ENCODE data around the gene C1QTNF9B. TPM values are rescaled to one million over a fixed set of nuclear protein-coding genes. Genes with fewer than 3 reads are reported as not detected.
"Not testable (repeated sequence)": the region's sequence is repeated elsewhere in the genome, so short reads cannot be mapped to it uniquely, and the experiment has no call there.

C1QTNF9B gene
- polyA plus RNA-seq (ENCODE audit: insufficient read length in 4 of 4), result 1 to 10 TPM in 1 of 4 donors, under 1 TPM in 2, not detected in 1; 0.32 to 1.5 (median 0.85) TPM

DNA sequence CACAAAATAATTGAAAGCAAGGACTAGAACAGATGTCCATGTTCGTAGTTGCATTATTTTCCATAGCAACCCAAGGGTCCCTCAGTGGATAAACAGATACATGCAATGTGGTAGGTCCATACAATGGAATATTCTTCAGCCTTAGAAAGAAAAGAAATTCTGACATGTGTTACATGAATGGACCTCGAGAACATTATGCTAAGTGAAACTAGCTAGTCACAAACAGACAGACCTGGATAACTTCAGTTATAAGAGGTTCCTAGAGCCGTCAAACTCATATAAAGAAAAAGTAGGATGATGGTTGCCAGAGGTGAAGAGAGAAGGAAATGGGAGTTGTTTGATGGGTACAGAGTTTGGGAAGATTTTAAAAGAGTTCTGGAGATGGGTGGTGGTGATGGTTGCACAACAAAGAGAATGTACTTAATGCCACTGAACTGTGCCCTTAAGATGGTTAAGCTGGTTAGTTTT lies at the start of gene C1QTNF9B:
TSS of gene C1QTNF9B (minus strand) at position 51 of the 468 bp plus-strand sequence.
- DNase-seq (ENCODE audit: low read depth in 4 of 4, low spot score in 2 of 4), result not testable (repeated sequence)

DNA sequence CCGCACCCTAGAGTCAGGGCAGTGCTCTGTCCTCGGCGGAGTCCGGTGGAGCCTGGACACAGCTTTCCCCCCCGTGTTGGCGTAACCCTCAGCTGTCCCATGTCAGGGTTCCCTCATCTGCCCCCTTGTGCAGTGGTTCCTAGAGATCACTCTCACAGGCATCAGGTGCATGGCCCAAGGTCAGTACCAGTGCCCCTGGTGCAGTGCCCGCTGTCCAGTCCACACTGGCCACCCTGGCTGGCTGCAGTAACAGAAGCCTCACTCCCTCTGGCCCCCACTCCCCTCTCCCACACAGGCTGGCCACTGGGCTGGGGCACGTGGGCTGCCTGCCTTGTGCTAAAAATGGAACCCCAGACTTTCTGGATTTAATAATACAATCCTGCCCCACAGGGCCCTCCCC lies 49.6 kb upstream of the C1QTNF9B start:
- no peak for DNase-seq (ENCODE audit: low read depth in 4 of 4, low spot score in 2 of 4)

GRCh38 chr13:23946067-23946466 lies 48.8 kb upstream of the C1QTNF9B start:
- DNase-seq (ENCODE audit: low read depth in 4 of 4, low spot score in 2 of 4), result no peak

DNA sequence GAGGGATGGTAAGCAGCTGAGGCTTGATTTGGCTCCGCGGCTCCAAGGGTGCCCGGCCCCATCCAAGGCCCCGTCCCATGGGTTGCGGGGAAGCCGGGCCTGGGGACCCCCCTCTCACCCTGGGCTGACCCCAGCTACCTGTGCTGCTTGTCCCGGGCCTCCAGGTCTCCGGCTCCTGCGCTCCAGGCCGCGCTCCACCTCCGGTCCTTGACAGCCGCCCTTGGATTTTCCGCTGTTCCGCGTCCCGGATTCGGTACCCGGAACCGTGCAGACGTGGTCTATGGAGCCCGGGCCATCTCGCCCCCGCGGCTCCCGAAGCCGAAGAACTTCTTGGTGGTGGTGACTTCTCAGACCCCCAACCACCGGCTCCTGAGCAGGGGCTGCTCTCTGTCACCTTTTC lies 48.3 kb upstream of the C1QTNF9B start:
- DNase-seq (ENCODE audit: low read depth in 4 of 4, low spot score in 2 of 4), result no peak

GRCh38 chr13:23941211-23941610 lies 43.9 kb upstream of the C1QTNF9B start:
- no peak for DNase-seq (ENCODE audit: low read depth in 4 of 4, low spot score in 2 of 4)

DNA sequence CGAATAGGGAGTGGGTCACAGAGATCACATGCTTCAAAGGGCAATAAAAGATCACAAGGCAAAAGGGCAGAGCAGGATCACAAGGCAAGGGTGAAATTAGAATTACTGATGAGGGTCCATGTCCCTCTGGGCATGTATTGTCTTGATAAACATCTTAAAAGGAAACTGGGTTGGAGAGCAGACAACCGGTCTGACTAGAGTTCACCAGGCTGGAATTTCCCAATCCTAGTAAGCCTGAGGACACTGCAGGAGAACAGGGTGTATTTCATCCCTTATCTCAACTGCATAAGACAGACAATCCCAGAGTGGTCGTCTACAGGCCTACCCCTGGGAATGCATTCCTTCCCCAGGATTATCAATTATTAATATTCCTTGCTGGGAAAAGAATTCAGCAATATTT lies 42.4 kb upstream of the C1QTNF9B start:
- not testable (repeated sequence) for DNase-seq (ENCODE audit: low read depth in 4 of 4, low spot score in 2 of 4)

DNA sequence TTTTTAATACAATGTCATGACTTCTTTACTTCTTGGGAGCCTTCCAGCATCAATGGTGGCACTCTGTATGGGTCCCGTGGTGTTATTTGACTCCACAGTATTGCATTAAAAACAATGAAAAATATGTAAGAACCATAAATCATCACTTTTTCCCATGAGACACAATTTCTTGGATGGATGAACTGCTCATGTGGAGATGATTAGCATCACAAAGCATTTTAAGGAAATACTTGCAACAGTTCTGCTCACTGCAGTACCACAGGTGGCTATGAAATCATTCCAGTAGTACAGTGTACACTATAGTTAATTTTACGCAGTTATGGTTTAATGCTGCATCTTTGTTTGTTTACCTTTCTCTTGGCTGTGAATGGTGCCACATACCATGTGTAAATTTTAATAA lies 37.2 kb upstream of the C1QTNF9B start:
- no peak for DNase-seq (ENCODE audit: low read depth in 4 of 4, low spot score in 2 of 4)

DNA sequence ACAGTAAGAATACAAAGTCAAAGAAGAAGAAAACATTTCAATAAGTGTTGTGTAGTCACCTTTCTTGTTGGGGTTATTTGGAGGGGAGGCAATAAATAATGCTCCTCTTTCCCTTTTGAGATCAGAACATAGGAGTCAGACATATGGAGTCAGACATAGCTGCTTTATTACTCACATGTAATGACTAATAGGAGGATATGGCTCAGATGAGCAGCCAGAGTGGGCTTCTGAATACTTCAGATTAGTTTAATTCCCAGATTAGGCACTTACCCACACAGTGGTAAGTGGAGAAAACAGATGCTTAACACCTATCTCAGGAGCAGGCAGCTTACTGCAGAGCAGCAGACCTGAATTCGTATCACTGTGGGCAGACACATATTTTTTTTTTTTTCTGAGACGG lies 31.7 kb upstream of the C1QTNF9B start:
- no peak for DNase-seq (ENCODE audit: low read depth in 4 of 4, low spot score in 2 of 4)

GRCh38 chr13:23923031-23923430 lies 25.7 kb upstream of the C1QTNF9B start:
- DNase-seq (ENCODE audit: low read depth in 4 of 4, low spot score in 2 of 4), result no peak

DNA sequence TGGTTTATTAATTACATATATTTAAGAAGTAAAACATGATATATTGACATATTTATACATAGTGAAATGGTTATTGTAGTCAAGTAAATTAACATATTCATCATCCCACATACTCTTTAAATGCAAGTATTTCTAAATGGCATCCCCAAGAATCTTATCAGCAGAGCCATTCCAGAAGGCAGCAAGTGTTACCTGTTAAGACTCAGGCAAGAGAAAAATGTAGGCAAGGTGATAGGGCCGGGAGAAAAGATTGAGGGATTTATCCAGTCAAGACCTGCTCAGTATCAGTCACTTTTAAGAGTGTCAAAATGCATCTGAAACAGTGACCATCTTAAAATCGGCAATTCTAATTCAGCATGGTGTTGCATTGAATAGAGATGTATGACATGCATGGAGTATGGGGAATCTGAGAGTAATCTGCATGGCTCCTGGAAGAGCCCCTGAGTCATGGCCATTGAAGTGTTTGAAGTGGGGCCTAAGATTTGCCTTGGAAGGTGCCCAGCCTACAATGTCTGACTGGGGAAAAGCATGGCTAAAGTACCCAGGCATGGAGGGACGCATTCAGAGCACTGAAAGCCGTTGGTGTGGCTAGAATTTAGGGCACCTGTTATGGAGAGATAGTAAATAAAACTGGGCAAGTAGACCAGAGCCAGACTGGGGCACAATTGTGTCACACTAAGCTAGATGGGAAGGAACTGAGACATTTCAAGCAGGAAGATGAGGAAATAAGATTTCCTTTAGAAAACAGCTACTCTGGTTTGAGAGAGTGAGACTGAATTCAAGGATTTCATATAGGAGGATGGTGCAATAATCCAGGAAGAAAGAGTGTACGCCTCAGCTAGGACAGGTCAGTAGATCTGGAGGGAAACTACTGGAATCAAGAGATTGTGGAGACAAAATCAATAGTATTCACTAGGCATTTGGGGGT lies 25.0 kb upstream of the C1QTNF9B start:
- no peak for DNase-seq (ENCODE audit: low read depth in 4 of 4, low spot score in 2 of 4)

DNA sequence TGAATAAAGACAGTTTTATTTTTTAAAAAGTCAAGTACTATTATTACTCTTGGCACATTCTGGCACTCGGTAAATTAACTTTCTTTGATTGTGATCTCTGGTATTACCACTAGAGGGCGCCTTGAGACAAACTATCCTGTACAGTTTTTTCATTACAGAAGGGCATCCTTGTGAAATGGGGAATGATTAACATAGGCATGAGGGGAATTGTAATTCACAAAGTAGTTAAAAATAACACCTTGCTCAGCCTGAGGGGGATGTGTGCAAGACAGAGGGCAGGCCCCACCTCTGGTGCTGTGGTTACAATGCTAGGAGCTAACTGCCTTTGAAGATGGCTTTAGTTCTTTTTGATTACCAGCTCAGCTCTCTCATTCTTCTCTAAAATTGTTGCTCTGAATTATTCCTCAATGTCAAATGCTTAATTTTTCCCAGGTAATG lies 24.2 kb upstream of the C1QTNF9B start:
- peak; percentile 29 to 63 (median 32) for DNase-seq (ENCODE audit: low read depth in 4 of 4, low spot score in 2 of 4)

DNA sequence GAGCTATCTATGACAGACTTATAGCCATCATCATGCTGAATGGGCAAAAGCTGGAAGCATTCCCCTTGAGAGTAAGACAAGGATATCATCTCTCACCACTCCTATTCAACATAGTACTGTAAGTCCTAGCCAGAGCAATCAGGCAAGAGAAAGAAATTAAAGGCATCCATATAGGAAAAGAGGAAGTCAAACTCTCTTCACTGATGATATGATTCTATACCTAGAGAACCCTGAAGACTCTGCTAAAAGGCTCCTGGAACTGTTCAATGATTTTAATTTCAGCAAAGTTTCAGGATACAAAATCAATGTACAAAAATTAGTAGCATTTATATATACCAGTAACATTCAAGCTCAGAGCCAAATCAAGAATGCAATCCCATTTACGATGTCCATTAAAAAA lies 21.7 kb upstream of the C1QTNF9B start:
- no peak for DNase-seq (ENCODE audit: low read depth in 4 of 4, low spot score in 2 of 4)

DNA sequence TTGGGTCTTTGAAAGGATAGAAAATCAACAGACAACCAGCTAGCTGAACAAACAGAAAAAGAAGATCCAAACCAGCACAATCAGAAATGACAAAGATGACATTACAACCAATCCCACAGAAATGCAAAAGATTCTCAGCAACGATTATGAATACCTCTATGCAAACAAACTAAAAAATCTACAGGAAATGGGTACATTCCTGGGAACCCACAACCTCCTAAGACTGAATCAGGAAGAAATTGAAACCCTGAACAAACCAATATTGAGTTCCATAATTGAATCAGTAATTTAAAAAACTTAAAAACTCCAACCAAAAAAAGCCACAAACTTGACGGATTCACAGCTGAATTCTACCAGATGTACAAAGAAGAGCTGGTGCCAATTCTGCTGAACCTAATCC lies 20.9 kb upstream of the C1QTNF9B start:
- DNase-seq (ENCODE audit: low read depth in 4 of 4, low spot score in 2 of 4), result no peak

GRCh38 chr13:23915308-23915707 lies 18.0 kb upstream of the C1QTNF9B start:
- no peak for DNase-seq (ENCODE audit: low read depth in 4 of 4, low spot score in 2 of 4)

- no peak for DNase-seq (ENCODE audit: low read depth in 4 of 4, low spot score in 2 of 4)
Measured at GRCh38 chr13:23912469-23912868, 15.2 kb upstream of the C1QTNF9B start.

- DNase-seq (ENCODE audit: low read depth in 4 of 4, low spot score in 2 of 4), result no peak
Measured at GRCh38 chr13:23909606-23910005, 12.3 kb upstream of the C1QTNF9B start.

DNA sequence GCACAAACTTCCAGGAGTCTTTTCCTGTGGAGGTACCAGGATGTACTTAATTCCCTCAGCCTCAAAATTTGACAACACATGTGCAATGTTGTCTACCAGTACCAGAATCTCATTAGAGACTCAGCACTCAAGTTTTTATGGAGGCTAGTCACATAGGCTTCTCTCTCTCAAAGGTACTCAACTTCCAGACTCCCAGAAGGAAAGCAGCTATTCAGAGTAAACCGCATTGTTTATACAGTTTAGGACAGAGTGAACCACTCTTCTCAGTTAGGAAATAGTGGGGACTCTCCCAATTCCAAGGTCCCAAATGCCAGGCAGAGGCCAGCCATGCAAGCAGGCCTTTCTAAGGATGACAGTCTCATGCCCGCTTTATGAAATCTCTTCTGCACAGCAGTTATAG lies 8.5 kb upstream of the C1QTNF9B start:
- DNase-seq (ENCODE audit: low read depth in 4 of 4, low spot score in 2 of 4), result no peak

- no peak for DNase-seq (ENCODE audit: low read depth in 4 of 4, low spot score in 2 of 4)
Measured at GRCh38 chr13:23903906-23904280, 6.6 kb upstream of the C1QTNF9B start.

GRCh38 chr13:23902975-23903905 lies 5.9 kb upstream of the C1QTNF9B start:
- DNase-seq (ENCODE audit: low read depth in 4 of 4, low spot score in 2 of 4), result no peak

DNA sequence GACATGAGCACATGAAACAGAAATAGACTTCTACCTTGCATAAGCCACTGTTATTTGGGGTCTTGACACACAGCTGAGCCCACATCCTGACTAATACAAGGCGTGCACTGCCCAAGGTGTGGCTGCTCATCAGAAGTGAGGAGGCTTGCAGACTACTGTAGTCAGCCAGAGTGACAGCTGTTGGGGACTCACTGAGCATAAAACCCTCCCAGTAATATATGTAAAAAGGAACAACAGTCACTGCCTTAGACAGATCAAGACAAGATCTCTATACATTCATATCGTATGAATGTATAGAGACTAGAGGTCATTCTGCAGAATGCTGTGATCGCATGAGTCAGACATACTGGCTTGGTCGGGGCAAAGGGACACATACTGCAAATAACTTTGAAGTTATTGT lies 4.1 kb upstream of the C1QTNF9B start:
- DNase-seq (ENCODE audit: low read depth in 4 of 4, low spot score in 2 of 4), result no peak

DNA sequence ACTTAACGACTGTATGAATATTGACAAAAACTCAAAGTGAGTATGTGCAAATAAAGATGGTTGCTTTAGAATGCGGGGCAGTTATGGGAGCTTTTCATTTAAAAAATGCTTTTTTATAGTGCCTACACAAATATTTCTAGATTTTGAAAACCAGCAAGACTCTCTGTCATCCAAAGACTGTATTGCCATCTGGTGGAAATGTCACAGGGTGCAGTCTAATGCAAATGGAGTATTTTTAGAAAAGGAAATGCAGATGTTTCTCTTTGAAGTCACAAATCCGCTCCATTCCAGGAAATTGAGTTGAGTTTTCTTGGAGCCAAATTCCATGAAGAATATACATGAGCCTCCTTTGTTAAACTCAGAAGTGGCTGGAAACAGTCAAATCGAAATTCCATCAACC lies 2.3 kb upstream of the C1QTNF9B start:
- no peak for DNase-seq (ENCODE audit: low read depth in 4 of 4, low spot score in 2 of 4)
